Large intestine (tissue), 3 donors: ENCODE results near the gene DOP1B. TPM values are rescaled to one million over a fixed set of nuclear protein-coding genes. Genes with fewer than 3 reads are reported as not detected.
A peak's percentile ranks its signal among the peaks of the same experiment; 100 is the strongest.
"Not testable (repeated sequence)": the region's sequence is repeated elsewhere in the genome, so short reads cannot be mapped to it uniquely, and the experiment has no call there.

Experiments used
- DNase-seq, 2 donors: peaks; one replicate each; pipeline versions ENCODE4 v3.0.0 to v3.0.0-alpha.2; 2013
- H3K27ac ChIP-seq: one replicate; pipeline ENCODE4 v1.5.1; 2013; ENCODE audit warnings: low read length
- H3K27me3 ChIP-seq: 2 replicates; pipeline ENCODE4 v1.6.1; 2013; ENCODE audit warnings: low read length; ENCODE audit not compliant: control insufficient read depth, insufficient read depth
- H3K36me3 ChIP-seq: 2 replicates; pipeline ENCODE4 v1.6.1; 2013; ENCODE audit warnings: low read length; ENCODE audit not compliant: control insufficient read depth, insufficient read depth
- H3K4me1 ChIP-seq: one replicate; pipeline ENCODE4 v1.6.1; 2013; ENCODE audit warnings: low read length; ENCODE audit not compliant: control insufficient read depth, insufficient read depth
- H3K4me3 ChIP-seq: one replicate; pipeline ENCODE4 v1.5.1; 2013; ENCODE audit warnings: low read length
- H3K9me3 ChIP-seq: one replicate; pipeline ENCODE4 v1.6.1; 2013; ENCODE audit warnings: mild to moderate bottlenecking, low read depth, low read length, moderate library complexity; ENCODE audit not compliant: control insufficient read depth
- WGBS: methylation state at CpG from one replicate; pipeline ENCODE4 v1.1.5; 2013; ENCODE audit warnings: low lambda C conversion rate; ENCODE audit not compliant: insufficient coverage; 5-methylcytosine and 5-hydroxymethylcytosine counted together
- polyA plus RNA-seq: library from polyadenylated mRNA; unstranded; fragments of 120-200 nt; gene quantifications from one replicate; pipeline ENCODE4 v1.2.1, GENCODE V29; 2013

Gene DOP1B
- polyA plus RNA-seq, 1 donor = 16.0 TPM

DNA sequence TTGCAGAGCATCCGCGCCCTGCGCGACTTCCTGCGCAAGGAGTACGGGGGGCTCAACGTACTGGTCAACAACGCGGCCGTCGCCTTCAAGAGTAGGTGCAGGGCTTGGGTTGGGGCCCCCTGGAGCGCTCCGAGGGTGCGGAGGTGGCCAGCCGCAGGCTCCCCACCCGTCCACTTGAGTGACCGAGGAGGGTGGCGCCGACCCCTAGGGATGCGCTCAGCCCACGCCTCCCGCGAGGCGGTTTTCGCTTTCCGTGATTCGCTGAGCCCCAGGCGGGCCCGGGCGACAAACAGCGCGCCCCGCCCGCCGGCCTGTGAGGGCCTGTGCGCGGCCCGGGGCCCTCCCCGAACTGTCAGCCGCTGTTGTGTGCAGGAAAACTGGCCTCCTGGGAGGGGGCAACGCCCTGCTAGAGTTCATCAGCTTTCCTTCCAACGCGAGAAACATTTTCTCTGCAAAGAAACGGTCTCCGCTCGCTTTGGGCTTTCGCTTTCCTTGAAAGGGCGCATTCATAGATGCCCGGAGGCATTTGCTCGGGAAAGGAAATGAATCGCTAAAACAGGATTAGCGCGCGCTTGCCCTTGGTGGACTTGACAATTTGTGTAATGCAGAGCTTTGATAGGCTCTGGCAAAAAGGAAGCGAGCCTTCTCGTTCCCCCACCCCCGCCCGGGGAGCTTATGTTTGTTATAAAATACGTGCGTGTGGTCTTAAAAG, 21.1 kb upstream of the DOP1B start:
- H3K27me3 ChIP-seq = peaks cover 34% of the 10 kb centered on the region
- H3K36me3 ChIP-seq = no peaks in the 10 kb centered on the region
- no peaks in the 10 kb centered on the region for H3K9me3 ChIP-seq
- DNase-seq = peak in 1 of 2 donors; percentile 76
- peak overlapping the region; percentile 52 for H3K4me3 ChIP-seq
- peak overlapping the region; percentile 48 for H3K27ac ChIP-seq
- no CpG with 5 or more reads among the region's 60 CpGs for WGBS
- peaks cover 18% of the 10 kb centered on the region for H3K4me1 ChIP-seq

DNA sequence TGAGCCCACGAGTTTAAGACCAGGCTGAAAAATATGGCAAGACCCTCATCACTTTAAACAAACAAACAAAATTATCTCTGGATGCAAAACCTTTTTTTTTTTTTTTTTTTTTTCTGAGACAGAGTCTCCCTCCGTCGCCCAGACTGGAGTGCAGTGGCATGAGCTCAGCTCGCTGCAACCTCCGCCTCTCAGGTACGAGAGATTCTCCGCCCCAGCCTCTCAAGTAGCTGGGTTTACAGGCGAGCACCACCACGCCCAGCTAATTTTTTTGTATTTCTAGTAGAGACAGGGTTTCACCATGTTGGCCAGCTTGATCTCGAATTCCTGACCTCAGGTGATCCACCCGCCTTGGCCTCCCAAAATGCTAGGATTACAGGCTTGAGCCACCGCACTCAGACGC, 16.8 kb upstream of the DOP1B start:
- not testable (repeated sequence) for H3K9me3 ChIP-seq, H3K4me3 ChIP-seq, H3K27ac ChIP-seq, H3K36me3 ChIP-seq, DNase-seq
- peaks cover 11% of the 10 kb centered on the region for H3K27me3 ChIP-seq
- no CpG with 5 or more reads among the region's 13 CpGs for WGBS
- H3K4me1 ChIP-seq = peaks cover 21% of the 10 kb centered on the region

DNA sequence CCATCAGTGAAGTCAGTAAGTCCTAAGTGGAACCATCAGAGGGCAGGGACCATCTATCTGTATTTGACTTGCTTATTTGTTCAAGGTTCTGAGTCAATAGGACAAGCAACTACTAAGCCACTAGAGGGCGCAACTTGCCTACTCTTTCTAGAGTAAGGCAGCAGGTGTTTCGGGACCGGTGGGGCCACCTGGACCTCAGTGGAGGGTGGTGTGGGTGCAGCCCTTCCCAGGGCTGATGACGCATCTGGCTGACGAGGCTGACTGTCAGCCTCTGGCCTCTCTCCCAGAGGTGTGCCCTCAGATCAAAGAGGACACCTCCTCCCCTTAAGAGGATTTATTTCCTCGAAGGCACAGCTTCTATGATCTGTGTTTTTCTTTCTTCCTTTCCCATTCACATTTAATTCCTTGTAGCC, 15.1 kb upstream of the DOP1B start:
- Histone ChIP-seq H3K27ac (peak overlapping the region; percentile 70), H3K4me3 (no peak overlapping the region), H3K36me3 (no peaks in the 10 kb centered on the region), H3K9me3 (no peaks in the 10 kb centered on the region), H3K27me3 (peaks cover 2% of the 10 kb centered on the region), H3K4me1 (peaks cover 8% of the 10 kb centered on the region)
- peak; percentile 95 to 96 for DNase-seq
- WGBS = no CpG with 5 or more reads among the region's 6 CpGs

DNA sequence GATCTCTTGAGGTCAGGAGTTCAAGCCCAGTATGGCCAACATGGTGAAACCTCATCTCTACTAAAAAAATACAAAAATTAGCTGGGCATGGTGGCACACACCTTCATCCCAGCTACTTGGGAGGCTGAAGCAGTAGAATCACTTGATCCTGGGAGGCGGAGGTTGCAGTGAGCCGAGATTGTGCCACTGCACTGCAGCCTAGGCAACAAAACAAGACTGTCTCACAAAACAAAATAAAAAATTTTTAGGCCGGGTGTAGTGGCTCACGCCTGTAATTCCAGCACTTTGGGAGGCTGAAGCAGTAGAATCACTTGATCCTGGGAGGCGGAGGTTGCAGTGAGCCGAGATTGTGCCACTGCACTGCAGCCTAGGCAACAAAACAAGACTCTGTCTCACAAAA, 12.4 kb upstream of the DOP1B start:
- not testable (repeated sequence) for H3K36me3 ChIP-seq, H3K9me3 ChIP-seq, H3K27ac ChIP-seq, DNase-seq, H3K4me3 ChIP-seq, H3K4me1 ChIP-seq, H3K27me3 ChIP-seq
- no CpG with 5 or more reads among the region's 6 CpGs for WGBS

DNA sequence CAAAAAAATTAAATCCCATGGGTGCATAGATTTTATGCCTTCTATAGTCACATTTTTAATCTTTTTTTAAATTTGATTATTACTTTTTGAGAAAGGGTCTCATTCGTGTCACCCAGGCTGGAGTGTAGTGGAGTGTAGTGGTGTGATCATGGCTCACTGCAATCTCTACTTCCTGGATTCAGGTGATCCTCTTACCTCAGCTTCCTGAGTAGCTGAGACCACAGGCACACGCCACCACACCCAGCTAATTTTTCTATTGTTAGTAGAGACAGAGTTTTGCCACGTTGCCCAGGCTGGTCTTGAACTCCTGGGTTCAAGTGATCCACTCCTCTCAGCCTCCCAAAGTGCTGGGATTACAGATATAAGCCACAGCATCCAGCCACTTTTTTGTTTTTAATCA, 11.4 kb upstream of the DOP1B start:
- H3K9me3 ChIP-seq = no peaks in the 10 kb centered on the region
- H3K27me3 ChIP-seq = no peaks in the 10 kb centered on the region
- no peak overlapping the region for H3K4me3 ChIP-seq
- peaks cover 7% of the 10 kb centered on the region for H3K4me1 ChIP-seq
- H3K36me3 ChIP-seq = no peaks in the 10 kb centered on the region
- no peak overlapping the region for H3K27ac ChIP-seq
- no CpG with 5 or more reads among the region's 3 CpGs for WGBS
- DNase-seq = no peak

DNA sequence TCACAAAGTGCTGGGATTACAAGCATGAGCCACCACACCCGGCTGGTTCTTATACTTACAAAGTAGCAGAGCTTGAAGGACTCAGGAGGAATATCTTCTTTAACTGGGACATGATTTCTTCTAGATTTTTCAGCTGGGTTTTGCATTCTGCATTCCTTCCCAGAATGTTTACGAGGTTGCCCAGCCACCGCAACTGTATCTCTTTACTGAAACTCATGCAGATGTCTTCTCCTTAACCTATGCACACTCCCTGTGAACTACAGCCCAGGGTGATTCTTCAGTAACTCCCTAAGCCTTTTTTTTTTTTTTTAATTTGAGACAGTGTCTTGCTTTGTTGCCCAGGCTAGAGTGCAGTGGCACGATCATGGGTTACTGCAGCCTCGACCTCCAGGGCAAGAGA, 8.7 kb upstream of the DOP1B start:
- H3K27ac ChIP-seq = no peak overlapping the region
- no peaks in the 10 kb centered on the region for H3K36me3 ChIP-seq
- H3K9me3 ChIP-seq = no peaks in the 10 kb centered on the region
- no peaks in the 10 kb centered on the region for H3K4me1 ChIP-seq
- DNase-seq = no peak
- H3K27me3 ChIP-seq = no peaks in the 10 kb centered on the region
- no peak overlapping the region for H3K4me3 ChIP-seq
- WGBS = no CpG with 5 or more reads among the region's 5 CpGs

DNA sequence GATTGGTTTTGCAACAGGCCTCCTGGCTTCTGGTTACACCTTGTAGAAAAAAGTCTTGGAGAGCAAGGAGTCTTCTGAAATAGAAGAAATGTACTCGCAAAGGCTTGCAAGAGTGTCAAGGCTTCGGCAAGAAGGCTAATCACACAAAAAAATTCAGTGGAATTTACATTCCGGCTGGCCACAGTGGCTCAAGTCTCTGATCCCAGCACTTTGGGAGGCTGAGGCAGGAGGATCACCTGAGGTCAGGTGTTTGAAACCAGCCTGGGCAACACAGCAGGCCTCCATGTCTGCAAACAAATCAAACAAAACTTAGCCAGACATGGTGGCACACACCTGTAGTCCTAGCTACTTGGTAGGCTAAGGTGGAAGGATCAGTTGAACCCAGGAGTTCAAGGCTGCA, 7.7 kb upstream of the DOP1B start:
- Histone ChIP-seq H3K9me3 (no peaks in the 10 kb centered on the region), H3K4me3 (no peak overlapping the region), H3K36me3 (no peaks in the 10 kb centered on the region), H3K4me1 (no peaks in the 10 kb centered on the region), H3K27me3 (no peaks in the 10 kb centered on the region), H3K27ac (no peak overlapping the region)
- DNase-seq = no peak
- no CpG with 5 or more reads among the region's 3 CpGs for WGBS

DNA sequence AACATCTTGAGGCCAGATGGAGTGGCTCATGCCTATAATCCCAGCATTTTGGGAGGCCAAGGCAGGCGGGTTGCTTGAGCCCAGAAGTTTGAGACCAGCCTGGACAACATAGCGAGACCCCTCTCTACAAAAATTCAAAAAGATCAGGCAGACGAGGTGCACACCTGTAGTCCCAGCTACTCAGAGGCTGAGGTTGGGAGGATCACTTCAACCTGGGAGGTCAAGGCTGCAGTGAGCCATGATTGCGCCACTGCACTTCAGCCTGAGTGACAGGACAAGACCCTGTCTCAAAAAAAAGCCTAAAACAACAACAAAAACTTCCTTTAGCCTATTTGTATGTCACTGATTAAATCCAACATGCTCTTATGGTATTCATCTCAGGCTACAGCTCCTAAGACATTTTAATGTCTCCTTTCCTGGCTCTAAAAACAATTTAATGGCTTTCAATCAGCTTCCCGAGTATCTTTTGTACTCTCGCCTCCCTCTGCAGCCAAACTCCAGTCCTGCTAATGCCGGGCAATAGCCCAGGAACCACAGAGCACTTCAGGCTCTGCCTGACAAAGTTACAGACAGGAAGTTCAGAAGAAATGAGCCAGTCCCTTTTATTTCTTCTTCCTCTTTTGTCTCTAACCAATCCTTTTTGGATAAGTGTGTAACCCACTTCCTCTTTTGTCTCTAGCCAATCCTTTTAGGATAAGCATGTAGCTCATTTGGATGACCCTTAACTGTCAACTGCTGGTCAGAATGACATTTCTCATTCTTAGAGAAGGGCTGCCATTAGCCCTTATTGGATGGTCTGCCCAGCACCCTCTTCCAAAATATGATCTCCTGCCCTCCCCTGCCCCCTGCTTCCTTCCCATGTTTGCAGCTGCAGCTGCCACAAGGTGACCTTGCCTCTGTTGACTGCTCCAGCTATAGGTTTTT, 6.6 kb upstream of the DOP1B start:
- Histone ChIP-seq H3K27me3 (no peaks in the 10 kb centered on the region), H3K4me1 (no peaks in the 10 kb centered on the region), H3K4me3 (no peak overlapping the region), H3K9me3 (no peaks in the 10 kb centered on the region), H3K36me3 (no peaks in the 10 kb centered on the region), H3K27ac (peak overlapping the region; percentile 5)
- DNase-seq = no peak
- WGBS = no CpG with 5 or more reads among the region's 7 CpGs

DNA sequence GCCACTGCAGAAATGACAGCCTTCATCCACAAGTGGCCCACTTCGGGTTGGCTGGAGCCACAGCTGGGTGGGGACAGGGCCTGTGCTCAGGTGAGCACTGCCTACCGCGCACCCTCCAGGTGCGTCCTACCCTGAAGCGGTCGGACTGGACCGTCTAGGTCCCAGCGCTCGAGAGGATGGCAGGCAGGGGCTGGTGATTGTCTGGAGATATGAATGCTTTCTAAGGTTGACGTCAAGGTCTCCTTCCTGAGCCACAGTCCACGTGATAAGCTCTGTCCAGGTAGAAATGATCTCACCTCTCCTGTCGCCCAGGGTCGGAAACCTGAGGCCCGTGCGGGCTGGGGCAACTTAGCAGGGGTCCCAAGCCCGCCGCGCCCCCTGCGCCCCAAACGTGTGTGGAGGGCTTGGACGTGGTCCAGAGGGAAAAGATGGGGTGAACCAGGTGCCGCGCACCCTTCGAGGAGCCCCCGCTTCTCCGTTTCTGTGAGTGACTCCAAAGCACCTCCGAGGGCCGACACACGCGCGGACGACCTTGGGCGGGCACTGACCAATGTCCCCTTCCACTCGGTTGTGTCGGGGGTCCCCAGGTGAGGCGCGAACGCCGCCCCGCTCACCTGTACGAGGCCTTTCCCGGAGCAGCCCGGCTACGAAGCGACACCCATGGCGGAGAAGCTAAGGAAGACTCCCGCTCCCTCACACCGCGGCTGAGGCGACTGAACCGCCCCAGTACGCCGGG, 853 bp upstream of the DOP1B start:
- peak overlapping the region; percentile 83 for H3K4me3 ChIP-seq
- H3K27ac ChIP-seq = peak overlapping the region; percentile 91
- no peaks in the 10 kb centered on the region for H3K9me3 ChIP-seq
- DNase-seq = peak; percentile 61 to 84
- WGBS = no CpG with 5 or more reads among the region's 53 CpGs
- H3K36me3 ChIP-seq = no peaks in the 10 kb centered on the region
- H3K4me1 ChIP-seq = peaks cover 4% of the 10 kb centered on the region
- H3K27me3 ChIP-seq = no peaks in the 10 kb centered on the region

DNA sequence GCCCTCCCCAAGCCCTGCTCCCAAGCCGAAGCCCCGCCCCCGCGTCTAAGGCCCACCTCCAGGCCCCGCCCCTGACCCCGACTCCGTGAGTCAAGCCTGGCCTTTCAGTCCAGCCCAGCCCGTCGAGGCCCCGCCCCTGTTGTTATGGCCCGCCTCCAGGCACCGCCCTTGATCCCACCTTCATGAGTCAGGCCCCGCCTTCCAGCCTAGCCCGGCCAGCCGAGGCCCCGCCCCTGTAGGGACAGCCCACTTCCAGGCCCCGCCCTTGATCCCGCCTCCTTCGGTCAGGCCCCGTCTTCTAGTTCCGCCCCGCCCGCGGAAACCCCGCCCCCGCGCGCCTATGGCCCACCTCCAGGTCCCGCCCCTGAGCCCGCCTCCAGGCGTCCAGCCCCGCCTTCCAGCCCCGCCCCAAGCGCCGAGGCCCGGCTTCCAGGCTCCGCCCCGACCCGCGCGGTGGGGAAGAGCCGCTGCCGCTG, 247 bp upstream of the DOP1B start:
- no CpG with 5 or more reads among the region's 43 CpGs for WGBS
- Histone ChIP-seq H3K27ac (peak overlapping the region; percentile 91), H3K27me3 (no peaks in the 10 kb centered on the region), H3K4me3 (peak overlapping the region; percentile 83), H3K9me3 (no peaks in the 10 kb centered on the region), H3K4me1 (peaks cover 4% of the 10 kb centered on the region), H3K36me3 (no peaks in the 10 kb centered on the region)
- peak; percentile 98 to 99 for DNase-seq
